A172 (cell line): ENCODE data around the gene CDC5L. TPM values are rescaled to one million over a fixed set of nuclear protein-coding genes. Genes with fewer than 3 reads are reported as not detected.
A peak's percentile ranks its signal among the peaks of the same experiment; 100 is the strongest.

Experiments
- DNase-seq: peaks from one replicate; pipeline ENCODE4 v3.0.0-alpha.2; 2015; ENCODE audit warnings: low spot score
- total RNA-seq: library from RNA; depleted of rRNA; stranded (reverse); fragments of >200 nt; shearing (Covaris generic); gene quantifications from 2 replicates; pipeline ENCODE4 v1.2.3, GENCODE V29; 2014

The CDC5L gene
- total RNA-seq, 1 experiment from 2014 or later = 41.1 TPM

- DNase-seq = no peak
Measured at GRCh38 chr6:44474643-44475042, 87.1 kb downstream of the CDC5L start.

- DNase-seq = no peak
Measured at GRCh38 chr6:44475417-44475778, 87.9 kb downstream of the CDC5L start.

GRCh38 chr6:44475779-44476434 is 88.4 kb downstream of the CDC5L start:
- peak; percentile 57 for DNase-seq

- no peak for DNase-seq
Measured at GRCh38 chr6:44476849-44477248, 89.3 kb downstream of the CDC5L start.

- DNase-seq = no peak
Measured at GRCh38 chr6:44477293-44477894, 89.9 kb downstream of the CDC5L start.

- DNase-seq = no peak
Measured at GRCh38 chr6:44478158-44478557, 90.7 kb downstream of the CDC5L start.

GRCh38 chr6:44478591-44479254 is 91.2 kb downstream of the CDC5L start:
- DNase-seq = no peak

GRCh38 chr6:44480097-44480541 is 92.6 kb downstream of the CDC5L start:
- no peak for DNase-seq

- no peak for DNase-seq
Measured at GRCh38 chr6:44481056-44481455, 93.5 kb downstream of the CDC5L start.

- no peak for DNase-seq
Measured at GRCh38 chr6:44481760-44482159, 94.3 kb downstream of the CDC5L start.

- no peak for DNase-seq
Measured at GRCh38 chr6:44485601-44486401, 98.3 kb downstream of the CDC5L start.

- DNase-seq = no peak
Measured at GRCh38 chr6:44487002-44487401, 99.5 kb downstream of the CDC5L start.

- DNase-seq = no peak
Measured at GRCh38 chr6:44487586-44487985, 100.1 kb downstream of the CDC5L start.

GRCh38 chr6:44489910-44490604 is 102.6 kb downstream of the CDC5L start:
- peak; percentile 96 for DNase-seq

- no peak for DNase-seq
Measured at GRCh38 chr6:44493132-44493531, 105.6 kb downstream of the CDC5L start.

- no peak for DNase-seq
Measured at GRCh38 chr6:44493593-44493992, 106.1 kb downstream of the CDC5L start.

GRCh38 chr6:44494011-44494501 is 106.5 kb downstream of the CDC5L start:
- DNase-seq = peak; percentile 67

- DNase-seq = no peak
Measured at GRCh38 chr6:44495036-44495901, 107.8 kb downstream of the CDC5L start.

GRCh38 chr6:44496665-44497369 is 109.3 kb downstream of the CDC5L start:
- DNase-seq = no peak

GRCh38 chr6:44497807-44498206 is 110.3 kb downstream of the CDC5L start:
- no peak for DNase-seq
